MM.1S (cell line): ENCODE data around the gene FKBP1A.

Experiments
- CTCF ChIP-seq: fragments of 300-600 bp; sonication (generic); IDR thresholded peaks from 2 replicates; pipeline ENCODE4 v1.5.1; 2016; ENCODE audit warnings: antibody characterized with exemption, low read length, mixed read lengths
- EZH2 ChIP-seq: fragments of 300-600 bp; sonication (generic); optimal IDR thresholded peaks from 2 replicates; pipeline ENCODE3; 2017; ENCODE audit warnings: low read depth, mild to moderate bottlenecking, antibody characterized with exemption, low read length, mixed read lengths

GRCh38 chr20:1327827-1328679 lies 64.8 kb downstream of the FKBP1A start:
- TF ChIP-seq CTCF (no peak), EZH2 (no peak)
